Gastrocnemius medialis (tissue), 4 donors: Measurements from ENCODE around the gene ESPNL.

Experiments used
- CTCF ChIP-seq, 5 experiments: fragments of 450-650 bp in 3 of 5; fragments of 200-600 bp in 2 of 5; sonication (generic) in 2 of 5; IDR thresholded peaks in 4 of 5; conservative IDR thresholded peaks in 1 of 5; 1 replicate in 4 of 5; 2 replicates in 1 of 5; pipeline ENCODE4 v1.5.1; 2016 to 2019; ENCODE audit warnings: antibody characterized with exemption in 5 of 5, mild to moderate bottlenecking in 3 of 5, moderate library complexity in 3 of 5
- POLR2A ChIP-seq, 2 donors: fragments of 450-650 bp; IDR thresholded peaks; one replicate each; pipeline ENCODE4 v1.6.1; 2017; ENCODE audit warnings: antibody characterized with exemption in 2 of 2, mild to moderate bottlenecking in 2 of 2, moderate library complexity in 2 of 2

GRCh38 chr2:238167344-238167715, 67.2 kb downstream of the ESPNL start:
- TF ChIP-seq CTCF (IDR thresholded peaks at IDR 0.05 in 4 of 5, conservative IDR thresholded peaks at IDR 0.05 in 1 of 5) (no peak), POLR2A (IDR thresholded peaks at IDR 0.05) (no peak)
